Measurements from ENCODE around the gene CFAP44. TPM values are rescaled to one million over a fixed set of nuclear protein-coding genes. Genes with fewer than 3 reads are reported as not detected.

Gene CFAP44
- total RNA-seq, 1 experiment from 2014 or later, result 3.7 TPM

- H3K4ac ChIP-seq (ENCODE audit: low read depth, low read length), result no peak overlapping the region
- no peak overlapping the region for H2AK5ac ChIP-seq (ENCODE audit: insufficient read length, low read length)
- H3K27me3 ChIP-seq (ENCODE audit: insufficient read depth, low read length), result no peaks in the 10 kb centered on the region
- no peak overlapping the region for H3K23ac ChIP-seq (ENCODE audit: insufficient read length, low read depth, low read length)
- no peak overlapping the region for H2AFZ ChIP-seq (ENCODE audit: low read length)
- no peak overlapping the region for H3K9ac ChIP-seq (ENCODE audit: extremely low read depth, insufficient read length, low read length)
- Mint-ChIP-seq H3K27me3 (ENCODE audit: low read depth) (no peaks in the 10 kb centered on the region), H3K27ac (no peak overlapping the region), H3K4me3 (no peak overlapping the region), H3K36me3 (ENCODE audit: insufficient read depth in 1 of 3, low read depth in 3 of 3) (no peaks in the 10 kb centered on the region; a peak in 1 of 7 replicates), H3K9me3 (no peaks in the 10 kb centered on the region), H3K4me1 (no peaks in the 10 kb centered on the region)
- no peak overlapping the region for H4K8ac ChIP-seq (replicated peaks; ENCODE audit: insufficient read length, low read depth, low read length)
- WGBS (ENCODE audit: extremely low coverage, insufficient read length, low lambda C conversion rate), result no CpG with 5 or more reads among the region's 1 CpG
- no peak overlapping the region for H2BK12ac ChIP-seq (ENCODE audit: insufficient read length, low read depth, low read length)
- no peak overlapping the region for H3T11ph ChIP-seq (ENCODE audit: low read length)
- H4K91ac ChIP-seq (ENCODE audit: insufficient read length, low read depth, low read length), result no peak overlapping the region
- no peaks in the 10 kb centered on the region for H4K20me1 ChIP-seq (ENCODE audit: control insufficient read depth, insufficient read depth, insufficient read length)
- H3K56ac ChIP-seq (ENCODE audit: insufficient read length, low read depth, low read length), result no peak overlapping the region
- no peak overlapping the region for H3K27ac ChIP-seq (ENCODE audit: insufficient read length, low read depth, low read length)
- H3K18ac ChIP-seq (ENCODE audit: insufficient read length, low read depth, low read length), result no peak overlapping the region
- no peak overlapping the region for H2BK5ac ChIP-seq (ENCODE audit: insufficient read length, low read length)
- H3K4me1 ChIP-seq (ENCODE audit: insufficient read depth, low read length), result no peaks in the 10 kb centered on the region
- no peak overlapping the region for H2BK20ac ChIP-seq (ENCODE audit: low read depth, low read length, poor library complexity, severe bottlenecking)
- TF ChIP-seq CTCF (conservative IDR thresholded peaks at IDR 0.05), result no peak
- no peak overlapping the region for H2BK120ac ChIP-seq (ENCODE audit: low read depth, low read length, poor library complexity, severe bottlenecking)
- no peak overlapping the region for H4K5ac ChIP-seq (ENCODE audit: insufficient read length, low read depth, low read length)
- H3K79me2 ChIP-seq (ENCODE audit: insufficient read depth, low read length), result no peaks in the 10 kb centered on the region
- no peak overlapping the region for H3K14ac ChIP-seq (ENCODE audit: insufficient read depth, low read length)
- H3K79me1 ChIP-seq (ENCODE audit: insufficient read depth, low read depth, low read length, poor library complexity, severe bottlenecking), result no peaks in the 10 kb centered on the region
- H3K9me3 ChIP-seq (ENCODE audit: control insufficient read depth, low read depth, low read length), result no peaks in the 10 kb centered on the region
- DNase-seq, result no peak
- no peak overlapping the region for H3K4me2 ChIP-seq (ENCODE audit: insufficient read depth, insufficient read length, low read length)
- no peak overlapping the region for H2BK15ac ChIP-seq (ENCODE audit: low read depth, low read length)
- no peaks in the 10 kb centered on the region for H3K23me2 ChIP-seq (ENCODE audit: insufficient read length, low read depth, low read length, poor library complexity, severe bottlenecking)
Measured at GRCh38 chr3:113404637-113405036, 36.7 kb downstream of the CFAP44 start.

Small RNA genes within 50 kb of the gene (microRNA-seq; reads per million reads assigned to microRNA genes)
- not detected for gene MIR8076 (ENCODE audit: borderline microRNAs expressed)

Other genes with a start within 250 kb of the CFAP44 start
- 3.5 and 4.0 TPM in 2 replicates for gene BOC, start 229.9 kb downstream of the CFAP44 start, total RNA-seq (2021)
- gene SPICE1, start 73.7 kb upstream of the CFAP44 start, total RNA-seq (2021), result 14.6 and 15.3 TPM in 2 replicates
- gene SIDT1, start 91.1 kb upstream of the CFAP44 start, total RNA-seq (2021), result not detected in 2 replicates

All from H9 (cell line).